IMR-90 (cell line): Measurements from ENCODE around the gene CDC42EP4. TPM values are rescaled to one million over a fixed set of nuclear protein-coding genes. Genes with fewer than 3 reads are reported as not detected.

ENCODE experiments used
- ATAC-seq: fragments of 200-7000 bp; cut with Tn5 transposase; 2 replicates; pipeline ENCODE4 v1.9.1; 2020; ENCODE audit warnings: low read depth, mild to moderate bottlenecking, moderate library complexity
- BruUV-seq: library from RNA; stranded (reverse); fragments of 400-500 nt; replicated peaks from 2 replicates; lab custom pipeline; 2021; lab: Mats Ljungman, UMichigan
- CTCF ChIA-PET: fragments of 300-600 bp; formaldehyde crosslinking; extraction: SDS; loops from one replicate; lab custom pipeline; 2021; ENCODE audit warnings: antibody characterized with exemption; lab: Yijun Ruan, JAX
- POLR2A ChIA-PET: fragments of 300-600 bp; sonication (Branson Sonifier 250); formaldehyde crosslinking; loops from one replicate; lab custom pipeline; 2022; ENCODE audit warnings: antibody characterized with exemption; ENCODE audit not compliant: unreplicated experiment; lab: Charles Lee
- DNase-seq: peaks from one replicate; pipeline ENCODE4 v3.0.0; 2013
- H2AFZ ChIP-seq: replicated peaks from 2 replicates; pipeline ENCODE3; 2013; ENCODE audit warnings: low read length, mild to moderate bottlenecking; ENCODE audit not compliant: poor library complexity
- H2AK5ac ChIP-seq: 2 replicates; pipeline ENCODE4 v1.6.1; 2013; ENCODE audit warnings: low read depth, low read length, inconsistent platforms
- H2AK9ac ChIP-seq: replicated peaks from 2 replicates; pipeline ENCODE3; 2013; ENCODE audit warnings: mild to moderate bottlenecking, low read depth, low read length, moderate library complexity; ENCODE audit not compliant: poor library complexity
- H2BK120ac ChIP-seq: 2 replicates; pipeline ENCODE4 v1.6.1; 2013; ENCODE audit warnings: low read depth, low read length, inconsistent platforms
- H2BK15ac ChIP-seq: 3 replicates; pipeline ENCODE4 v1.6.1; 2013; ENCODE audit warnings: low read depth, low read length, inconsistent platforms
- H2BK20ac ChIP-seq: 2 replicates; pipeline ENCODE4 v1.6.1; 2013; ENCODE audit warnings: low read depth, mild to moderate bottlenecking, inconsistent platforms, low read length, moderate library complexity
- H2BK5ac ChIP-seq: 2 replicates; pipeline ENCODE4 v1.6.1; 2013; ENCODE audit warnings: mild to moderate bottlenecking, low read depth, low read length, inconsistent platforms; ENCODE audit not compliant: poor library complexity, severe bottlenecking
- H3K14ac ChIP-seq: replicated peaks from 2 replicates; pipeline ENCODE4 v1.6.1; 2013; ENCODE audit warnings: low read depth, low read length, inconsistent platforms
- H3K18ac ChIP-seq: 2 replicates; pipeline ENCODE4 v1.6.1; 2013; ENCODE audit warnings: low read depth, low read length, control low read depth
- H3K23ac ChIP-seq: 2 replicates; pipeline ENCODE4 v1.6.1; 2013; ENCODE audit warnings: low read depth, low read length, inconsistent platforms
- H3K27ac ChIP-seq: 2 replicates; pipeline ENCODE4 v1.5.1; 2013; ENCODE audit warnings: mild to moderate bottlenecking, control low read depth, low read length; ENCODE audit not compliant: insufficient read depth
- H3K27me3 ChIP-seq: 2 replicates; pipeline ENCODE4 v1.6.1; 2013; ENCODE audit warnings: low read length; ENCODE audit not compliant: control insufficient read depth, insufficient read depth
- H3K36me3 ChIP-seq: 2 replicates; pipeline ENCODE4 v1.6.1; 2013; ENCODE audit warnings: low read length, mixed read lengths; ENCODE audit not compliant: control insufficient read depth, insufficient read depth
- H3K4ac ChIP-seq: 2 replicates; pipeline ENCODE4 v1.6.1; 2013; ENCODE audit warnings: low read depth, low read length, inconsistent platforms
- H3K4me1 ChIP-seq: 2 replicates; pipeline ENCODE4 v1.6.1; 2013; ENCODE audit warnings: low read length, mixed read lengths; ENCODE audit not compliant: control insufficient read depth, insufficient read depth
- H3K4me2 ChIP-seq: 2 replicates; pipeline ENCODE4 v1.6.1; 2013; ENCODE audit warnings: low read depth, mild to moderate bottlenecking, control low read depth, low read length, moderate library complexity
- H3K4me3 ChIP-seq: 2 replicates; pipeline ENCODE4 v1.5.1; 2013; ENCODE audit warnings: low read depth, mild to moderate bottlenecking, control low read depth, low read length, moderate library complexity; ENCODE audit not compliant: insufficient read depth
- H3K56ac ChIP-seq: 2 replicates; pipeline ENCODE4 v1.6.1; 2013; ENCODE audit warnings: low read length, inconsistent platforms; ENCODE audit not compliant: insufficient read depth; ENCODE audit errors: extremely low read depth
- H3K79me1 ChIP-seq, 2 experiments: 2 replicates each; pipeline ENCODE4 v1.6.1; 2013; ENCODE audit warnings: low read length in 2 of 2, inconsistent platforms in 1 of 2, low read depth in 1 of 2
- H3K9ac ChIP-seq: 2 replicates; pipeline ENCODE4 v1.6.1; 2013; ENCODE audit warnings: low read depth, low read length, control low read depth
- H3K9me1 ChIP-seq: 2 replicates; pipeline ENCODE4 v1.6.1; 2013; ENCODE audit warnings: low read length, inconsistent platforms; ENCODE audit not compliant: insufficient read depth
- H3K9me3 ChIP-seq: 2 replicates; pipeline ENCODE4 v1.6.1; 2013; ENCODE audit warnings: low read length; ENCODE audit not compliant: control insufficient read depth, insufficient read depth
- H4K20me1 ChIP-seq: 2 replicates; pipeline ENCODE4 v1.6.1; 2013; ENCODE audit warnings: low read length, inconsistent platforms; ENCODE audit not compliant: insufficient read depth
- H4K5ac ChIP-seq: 2 replicates; pipeline ENCODE4 v1.6.1; 2013; ENCODE audit warnings: mild to moderate bottlenecking, low read depth, low read length, control low read depth
- H4K8ac ChIP-seq, 2 experiments: 2 replicates each; pipeline ENCODE4 v1.6.1; 2013; ENCODE audit warnings: low read depth in 2 of 2, low read length in 2 of 2, control low read depth in 1 of 2, inconsistent platforms in 1 of 2
- H4K91ac ChIP-seq: 2 replicates; pipeline ENCODE4 v1.6.1; 2013; ENCODE audit warnings: low read depth, low read length, inconsistent platforms; ENCODE audit not compliant: insufficient read depth
- BHLHE40 ChIP-seq: fragments of 150-350 bp; IDR thresholded peaks from 2 replicates; pipeline ENCODE4 v1.6.1; 2016; ENCODE audit warnings: mild to moderate bottlenecking, low read depth, low read length
- CEBPB ChIP-seq: IDR thresholded peaks from 2 replicates; pipeline ENCODE4 v1.6.1; 2012; ENCODE audit warnings: low read depth, low read length, improper control_type of control experiment
- CHD1 ChIP-seq: IDR thresholded peaks from 2 replicates; pipeline ENCODE4 v1.6.1; 2012; ENCODE audit warnings: low read depth, low read length, improper control_type of control experiment
- CTCF ChIP-seq: conservative IDR thresholded peaks from 2 replicates; pipeline ENCODE4 v1.5.1; 2012; ENCODE audit warnings: mild to moderate bottlenecking, low read depth, low read length, improper control_type of control experiment
- FOS ChIP-seq: fragments of 150-350 bp; IDR thresholded peaks from 2 replicates; pipeline ENCODE4 v1.6.1; 2016; ENCODE audit warnings: low read depth, low read length
- MAFK ChIP-seq: IDR thresholded peaks from 2 replicates; pipeline ENCODE4 v1.6.1; 2012; ENCODE audit warnings: low read depth, low read length, improper control_type of control experiment
- MAZ ChIP-seq: IDR thresholded peaks from 2 replicates; pipeline ENCODE4 v1.6.1; 2012; ENCODE audit warnings: low read depth, mild to moderate bottlenecking, low read length, improper control_type of control experiment, moderate library complexity, borderline replicate concordance
- MXI1 ChIP-seq: IDR thresholded peaks from 2 replicates; pipeline ENCODE4 v1.6.1; 2012; ENCODE audit warnings: low read depth, mild to moderate bottlenecking, low read length, moderate library complexity, borderline replicate concordance
- NFE2L2 ChIP-seq: fragments of 150-350 bp; IDR thresholded peaks from 2 replicates; pipeline ENCODE4 v1.6.1; 2016; ENCODE audit warnings: low read depth, mild to moderate bottlenecking, low read length
- POLR2A ChIP-seq: IDR thresholded peaks from 2 replicates; pipeline ENCODE4 v1.6.1; 2012; ENCODE audit warnings: mild to moderate bottlenecking, low read depth, low read length
- RAD21 ChIP-seq: IDR thresholded peaks from 2 replicates; pipeline ENCODE4 v1.6.1; 2012; ENCODE audit warnings: low read length, improper control_type of control experiment
- RCOR1 ChIP-seq: IDR thresholded peaks from 2 replicates; pipeline ENCODE4 v1.6.1; 2012; ENCODE audit warnings: mild to moderate bottlenecking, low read length, improper control_type of control experiment; ENCODE audit not compliant: insufficient replicate concordance
- RFX5 ChIP-seq: IDR thresholded peaks from 2 replicates; pipeline ENCODE4 v1.8.0; 2012; ENCODE audit warnings: low read depth, mild to moderate bottlenecking, low read length, moderate library complexity
- SMC3 ChIP-seq: fragments of 150-350 bp; IDR thresholded peaks from 2 replicates; pipeline ENCODE4 v1.6.1; 2016; ENCODE audit warnings: low read depth, mild to moderate bottlenecking, antibody characterized with exemption, low read length, moderate library complexity
- WGBS, 2 experiments: methylation state at CpG; one replicate each; pipeline versions ENCODE4 v1.1.5 to v1.1.7; 2013; ENCODE audit warnings: missing lambda C conversion rate in 2 of 2; ENCODE audit not compliant: insufficient read length in 1 of 2; ENCODE audit errors: extremely low coverage in 2 of 2; 5-methylcytosine and 5-hydroxymethylcytosine counted together
- dilution Hi-C: fragments of 300-500 bp; cut with HindIII; formaldehyde crosslinking; loops from one replicate; pipeline ENCODE4 v1.14.3; 2018; ENCODE audit warnings: low sequenced_read_pairs; ENCODE audit not compliant: unreplicated experiment
- in situ Hi-C: fragments of 300-500 bp; cut with MboI; formaldehyde crosslinking; loops from 3 replicates; pipeline ENCODE4 v1.14.3; 2019; ENCODE audit warnings: low sequenced_read_pairs, inconsistent platforms, mixed read lengths
- intact Hi-C: fragments of 100-400 bp; cut with micrococcal nuclease; formaldehyde crosslinking; loops from 2 replicates; pipeline ENCODE4 v1.10.0; 2022
- polyA plus RNA-seq, 3 experiments: library from polyadenylated mRNA; depleted of rRNA; stranded (reverse); fragments of >200 nt; gene quantifications; 2 replicates each; pipeline ENCODE4 v1.2.3, GENCODE V29; 2012; ENCODE audit warnings: low replicate concordance in 1 of 3
- total RNA-seq: library from RNA; depleted of rRNA; stranded (reverse); fragments of >200 nt; gene quantifications from 2 replicates; pipeline ENCODE4 v1.2.3, GENCODE V29; 2012

The CDC42EP4 gene
- total and polyA plus RNA-seq, 2 of the 4 experiments (the other 2 are of a cell fraction): 14.3 to 25.8 TPM

GRCh38 chr17:73285603-73285908 lies 26.2 kb downstream of the CDC42EP4 start:
- no peak overlapping the region for H3K14ac ChIP-seq
- peaks cover 39% of the 10 kb centered on the region for H3K36me3 ChIP-seq
- intact Hi-C loops (no loop called here), dilution Hi-C loops (no loop called here), in situ Hi-C loops (no loop called here)
- peaks cover 34 to 88% of the 10 kb centered on the region in 2 experiments for H3K79me1 ChIP-seq
- H3K9me1 ChIP-seq: peaks cover 18% of the 10 kb centered on the region
- POLR2A ChIA-PET: no interaction called here
- H3K27me3 ChIP-seq: no peaks in the 10 kb centered on the region
- no peak overlapping the region for H4K5ac ChIP-seq
- H3K27ac ChIP-seq: no peak overlapping the region
- no peak for TF ChIP-seq MXI1
- no peak for TF ChIP-seq SMC3
- no peak for TF ChIP-seq FOS
- TF ChIP-seq RCOR1: no peak
- no peak for TF ChIP-seq MAZ
- TF ChIP-seq BHLHE40: no peak
- no peak for TF ChIP-seq CEBPB
- no peak for TF ChIP-seq CHD1
- no peak for TF ChIP-seq RAD21
- no peak for TF ChIP-seq CTCF
- TF ChIP-seq RFX5: no peak
- TF ChIP-seq POLR2A: no peak
- TF ChIP-seq MAFK: no peak
- TF ChIP-seq NFE2L2: no peak
- ATAC-seq (no peak), DNase-seq (no peak)
- no peak overlapping the region for H2AFZ ChIP-seq
- H3K18ac ChIP-seq: no peak overlapping the region
- H3K4me3 ChIP-seq: no peak overlapping the region
- no peak overlapping the region for H4K91ac ChIP-seq
- H2BK120ac ChIP-seq: no peak overlapping the region
- H2BK20ac ChIP-seq: no peak overlapping the region
- no peak overlapping the region for H3K23ac ChIP-seq
- WGBS, 2 experiments: 90% methylated on average over 8 of the region's 15 CpGs; no CpG with 5 or more reads in 1 of the 2 experiments
- peaks cover 63% of the 10 kb centered on the region for H4K20me1 ChIP-seq
- H3K4me1 ChIP-seq: peaks cover 22% of the 10 kb centered on the region
- H3K56ac ChIP-seq: no peak overlapping the region
- H2AK5ac ChIP-seq: no peak overlapping the region
- no peak overlapping the region for H2BK5ac ChIP-seq
- H3K9ac ChIP-seq: no peak overlapping the region
- BruUV-seq: no TSS peak
- H3K4ac ChIP-seq: no peak overlapping the region
- no peak overlapping the region for H2BK15ac ChIP-seq
- CTCF ChIA-PET: no interaction called here
- H4K8ac ChIP-seq: no peak overlapping the region
- H2AK9ac ChIP-seq: no peak overlapping the region
- H3K9me3 ChIP-seq: no peaks in the 10 kb centered on the region
- no peak overlapping the region for H3K4me2 ChIP-seq
